Mesothelial cell of epicardium (in vitro differentiated cells): ENCODE measurements around the gene CFAP46. TPM values are rescaled to one million over a fixed set of nuclear protein-coding genes. Genes with fewer than 3 reads are reported as not detected.
A peak's percentile ranks its signal among the peaks of the same experiment; 100 is the strongest.

Experiments
- DNase-seq, 2 experiments: peaks; one replicate each; pipeline ENCODE4 v3.0.0; 2021; ENCODE audit warnings: low spot score in 2 of 2; ENCODE audit not compliant: unreplicated experiment in 2 of 2
- H3K27ac Mint-ChIP-seq: 2 replicates; pipeline ENCODE4 v1.8.0; 2021; ENCODE audit warnings: mixed read lengths
- H3K27me3 Mint-ChIP-seq: 2 replicates; pipeline ENCODE4 v1.8.0; 2021; ENCODE audit warnings: low read depth, mixed read lengths
- H3K36me3 Mint-ChIP-seq: 2 replicates; pipeline ENCODE4 v1.8.0; 2021; ENCODE audit warnings: mixed read lengths
- H3K4me1 Mint-ChIP-seq: 2 replicates; pipeline ENCODE4 v1.8.0; 2021; ENCODE audit warnings: mixed read lengths
- H3K4me3 Mint-ChIP-seq: 2 replicates; pipeline ENCODE4 v1.8.0; 2021; ENCODE audit warnings: mild to moderate bottlenecking, moderate library complexity, mixed read lengths
- H3K9me3 Mint-ChIP-seq: 2 replicates; pipeline ENCODE4 v1.8.0; 2021; ENCODE audit warnings: mixed read lengths
- CTCF ChIP-seq: fragments of 200-600 bp; sonication (generic); IDR thresholded peaks from one replicate; pipeline ENCODE4 v1.5.0; 2021; ENCODE audit warnings: antibody characterized with exemption; ENCODE audit not compliant: unreplicated experiment
- total RNA-seq: library from RNA; stranded (reverse); gene quantifications from 3 replicates; pipeline ENCODE4 v1.2.1, GENCODE V29; 2021

Gene CFAP46
- total RNA-seq, 1 donor from 2014 or later, result 3.1 TPM

GRCh38 chr10:132885451-132886210 is 56.7 kb downstream of the CFAP46 start:
- no peak for TF ChIP-seq CTCF
- peaks cover 47% of the 10 kb centered on the region for H3K27me3 Mint-ChIP-seq
- H3K4me3 Mint-ChIP-seq, result no peak overlapping the region
- H3K4me1 Mint-ChIP-seq, result peaks cover 9% of the 10 kb centered on the region
- DNase-seq, result peak in 1 of 2 experiments; percentile 17
- no peaks in the 10 kb centered on the region for H3K36me3 Mint-ChIP-seq
- no peaks in the 10 kb centered on the region for H3K9me3 Mint-ChIP-seq
- no peak overlapping the region for H3K27ac Mint-ChIP-seq

GRCh38 chr10:132884691-132885271 is 57.6 kb downstream of the CFAP46 start:
- Mint-ChIP-seq H3K4me3 (no peak overlapping the region), H3K27me3 (peaks cover 47% of the 10 kb centered on the region), H3K4me1 (peaks cover 2% of the 10 kb centered on the region), H3K36me3 (no peaks in the 10 kb centered on the region), H3K9me3 (no peaks in the 10 kb centered on the region), H3K27ac (no peak overlapping the region)
- TF ChIP-seq CTCF, result no peak
- DNase-seq, result peak in 1 of 2 experiments; percentile 13

- peak in 1 of 2 experiments; percentile 17 for DNase-seq
- TF ChIP-seq CTCF, result no peak
- H3K4me3 Mint-ChIP-seq, result no peak overlapping the region
- no peaks in the 10 kb centered on the region for H3K36me3 Mint-ChIP-seq
- H3K27me3 Mint-ChIP-seq, result peaks cover 47% of the 10 kb centered on the region
- H3K27ac Mint-ChIP-seq, result no peak overlapping the region
- H3K9me3 Mint-ChIP-seq, result no peaks in the 10 kb centered on the region
- peaks cover under 1% of the 10 kb centered on the region for H3K4me1 Mint-ChIP-seq
These were observed 58.3 kb downstream of the CFAP46 start for GRCh38 chr10:132884041-132884440.

GRCh38 chr10:132883391-132883881 is 58.9 kb downstream of the CFAP46 start:
- peaks cover 46% of the 10 kb centered on the region for H3K27me3 Mint-ChIP-seq
- no peaks in the 10 kb centered on the region for H3K9me3 Mint-ChIP-seq
- no peak overlapping the region for H3K27ac Mint-ChIP-seq
- DNase-seq, result peak in 1 of 2 experiments; percentile 13
- H3K4me3 Mint-ChIP-seq, result no peak overlapping the region
- H3K36me3 Mint-ChIP-seq, result no peaks in the 10 kb centered on the region
- no peak for TF ChIP-seq CTCF
- peaks cover 3% of the 10 kb centered on the region for H3K4me1 Mint-ChIP-seq

- Mint-ChIP-seq H3K4me3 (no peak overlapping the region), H3K9me3 (no peaks in the 10 kb centered on the region), H3K4me1 (peaks cover 3% of the 10 kb centered on the region), H3K36me3 (no peaks in the 10 kb centered on the region), H3K27ac (no peak overlapping the region), H3K27me3 (peaks cover 45% of the 10 kb centered on the region)
- TF ChIP-seq CTCF, result no peak
- DNase-seq, result no peak
These were observed 60.1 kb downstream of the CFAP46 start for GRCh38 chr10:132882069-132882951.
